IPS-18c (cell line): ENCODE measurements around the gene DCXR.

Experiments
- H3K4me3 ChIP-seq: 2 replicates; pipeline ENCODE4 v1.7.0; 2013; ENCODE audit warnings: low read depth, mild to moderate bottlenecking, low read length, moderate library complexity; ENCODE audit not compliant: insufficient read depth
- H3K9me3 ChIP-seq: one replicate; pipeline ENCODE4 v1.6.1; 2013; ENCODE audit warnings: mild to moderate bottlenecking, low read length, moderate library complexity; ENCODE audit not compliant: control insufficient read depth, insufficient read depth

Gene DCXR

DNA sequence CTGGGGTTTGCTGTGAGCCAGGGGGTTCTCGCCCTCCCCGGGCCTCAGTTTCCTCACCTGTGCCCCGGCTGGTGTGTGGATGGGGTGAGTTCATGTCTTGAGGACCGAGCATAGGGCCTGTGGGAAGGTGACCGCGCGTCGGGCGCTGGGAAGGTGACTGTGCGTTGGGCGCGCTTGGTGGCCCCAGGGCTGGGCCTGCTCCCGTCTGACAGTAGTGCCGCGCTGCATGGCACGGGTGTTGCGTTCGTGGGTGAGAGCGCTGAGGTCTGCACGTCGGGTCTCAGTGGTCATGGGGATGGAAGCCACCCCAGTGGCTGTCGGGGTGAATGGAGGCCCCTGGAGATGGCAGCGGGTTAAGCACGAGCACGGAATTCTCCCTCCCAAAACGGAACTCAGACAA, 50.9 kb downstream of the DCXR start:
- Histone ChIP-seq H3K4me3 (no peak overlapping the region), H3K9me3 (no peaks in the 10 kb centered on the region)
